ENCODE results near the gene RERG.
"Not testable (repeated sequence)": the region's sequence is repeated elsewhere in the genome, so short reads cannot be mapped to it uniquely, and the experiment has no call there.

RERG gene, protein sequence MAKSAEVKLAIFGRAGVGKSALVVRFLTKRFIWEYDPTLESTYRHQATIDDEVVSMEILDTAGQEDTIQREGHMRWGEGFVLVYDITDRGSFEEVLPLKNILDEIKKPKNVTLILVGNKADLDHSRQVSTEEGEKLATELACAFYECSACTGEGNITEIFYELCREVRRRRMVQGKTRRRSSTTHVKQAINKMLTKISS

GRCh38 chr12:15220915-15221885 is at the start of gene RERG:
RERG (minus strand) TSS chr12:15221417; CDS start chr12:15217489, 3,928 bp downstream.
- DNase-seq: peak; percentile 68

- no peak for DNase-seq
Measured at GRCh38 chr12:15270591-15270990, 49.4 kb upstream of the RERG start.

DNA sequence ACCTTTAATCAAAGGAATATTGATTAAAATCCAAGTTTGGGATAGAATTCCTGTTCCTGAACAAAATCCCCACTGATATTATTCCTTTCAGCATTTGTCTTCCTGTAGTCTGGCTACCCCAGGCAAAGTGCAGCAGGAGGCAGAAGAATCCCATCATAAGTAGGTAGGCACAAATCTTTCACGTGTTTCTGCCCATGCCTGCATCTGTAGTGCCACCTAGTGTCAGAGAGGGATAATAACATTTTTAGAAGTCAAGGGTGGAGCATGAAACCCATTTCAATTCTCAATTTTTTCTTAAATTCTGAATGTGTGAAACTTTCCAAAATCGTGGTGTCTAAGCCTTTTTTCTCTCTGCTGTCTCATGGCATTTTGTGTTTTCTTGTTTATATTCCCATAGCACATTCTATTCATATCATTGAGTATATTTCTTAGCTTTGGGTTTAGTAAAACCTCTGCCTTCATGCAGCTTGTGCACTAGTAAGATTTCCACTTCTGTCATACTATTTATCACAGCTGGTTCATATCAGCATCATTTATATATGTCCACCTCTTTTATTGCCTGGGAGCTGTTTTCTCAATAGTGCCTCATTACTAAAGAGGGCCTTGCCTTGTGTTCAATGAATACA is 47.8 kb upstream of the RERG start:
- DNase-seq: peak; percentile 55

GRCh38 chr12:15268309-15268708 is 47.1 kb upstream of the RERG start:
- no peak for DNase-seq

GRCh38 chr12:15265875-15266274 is 44.7 kb upstream of the RERG start:
- DNase-seq: no peak

GRCh38 chr12:15256761-15257160 is 35.5 kb upstream of the RERG start:
- DNase-seq: no peak

- no peak for DNase-seq
Measured at GRCh38 chr12:15253990-15254389, 32.8 kb upstream of the RERG start.

DNA sequence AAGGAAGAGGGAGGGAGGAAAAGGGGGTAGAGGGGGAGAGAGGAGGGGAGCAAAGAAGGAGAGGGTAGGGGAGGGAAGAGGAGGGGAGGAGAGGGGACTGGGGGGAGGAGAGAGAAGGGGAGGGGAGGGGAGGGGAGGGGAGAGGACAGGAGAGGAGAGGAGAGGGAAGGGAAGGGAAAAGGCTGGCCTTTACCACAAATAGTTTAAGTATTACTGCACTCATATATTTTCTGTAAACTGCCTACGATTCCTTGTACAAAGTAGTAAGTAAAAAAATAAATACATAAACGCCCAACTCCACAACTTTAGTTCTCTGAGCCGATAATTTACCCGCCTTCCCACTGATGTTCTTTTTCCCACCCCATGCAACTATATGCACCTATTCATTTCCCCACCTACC is 23.7 kb upstream of the RERG start:
- no peak for DNase-seq

DNA sequence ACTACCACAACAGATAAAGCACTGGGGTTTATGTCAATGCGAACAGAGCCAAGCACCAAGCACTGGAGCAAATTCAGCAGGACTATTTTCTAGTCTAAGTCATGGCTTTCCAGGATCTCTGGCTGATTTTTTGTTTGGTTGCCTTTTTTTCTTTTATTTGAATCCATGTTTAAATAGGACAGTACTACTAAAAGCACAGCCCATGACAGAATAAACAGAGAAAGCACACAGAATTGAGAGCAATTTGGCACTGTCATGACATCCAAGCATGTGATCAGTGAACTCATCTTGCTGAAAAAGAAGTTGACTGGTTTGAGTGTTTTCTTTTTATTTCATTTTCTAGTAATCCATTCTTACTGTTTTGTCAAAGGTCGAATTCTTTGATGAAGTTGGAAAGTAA is 23.1 kb upstream of the RERG start:
- DNase-seq: no peak

DNA sequence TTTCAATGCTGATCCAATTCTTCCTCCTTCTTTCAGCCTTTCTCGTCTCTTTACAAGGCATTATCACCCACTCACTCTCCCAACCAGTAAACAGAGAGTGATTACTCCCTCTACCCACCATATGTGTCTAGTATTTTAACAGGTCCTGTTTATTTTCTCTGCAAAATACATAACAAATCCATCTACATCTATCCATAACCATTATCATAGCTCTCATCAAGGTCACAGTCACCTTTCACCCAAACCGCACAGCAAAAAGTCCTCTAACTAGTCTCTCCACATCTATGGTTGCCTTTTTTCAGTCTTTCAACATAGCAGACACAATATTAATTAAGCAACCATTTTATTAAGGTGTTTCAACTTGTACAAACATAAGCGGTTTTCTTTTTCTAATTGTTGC is 21.9 kb upstream of the RERG start:
- DNase-seq: no peak

- no peak for DNase-seq
Measured at GRCh38 chr12:15240898-15241297, 19.7 kb upstream of the RERG start.

DNA sequence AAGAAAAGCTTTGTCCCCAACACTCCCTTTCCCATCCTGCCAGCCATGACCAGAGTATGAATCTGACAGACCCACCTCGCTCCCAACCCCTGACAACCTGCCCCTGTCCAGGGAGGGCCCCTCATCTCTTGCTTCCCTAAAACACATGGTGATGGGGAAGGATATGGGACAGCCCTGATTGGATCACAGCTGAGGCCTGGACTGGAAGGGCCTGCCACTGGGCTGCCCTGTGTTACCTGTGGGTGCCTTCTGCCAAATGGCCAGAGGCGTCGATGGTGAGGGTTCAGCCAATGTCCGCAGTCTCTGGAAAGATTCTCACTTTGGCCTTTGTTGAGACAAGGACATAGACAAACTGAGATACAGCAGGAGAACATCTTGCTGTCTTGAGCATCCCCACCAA is 13.3 kb upstream of the RERG start:
- DNase-seq: no peak

- DNase-seq: no peak
Measured at GRCh38 chr12:15234011-15234410, 12.8 kb upstream of the RERG start.

GRCh38 chr12:15232959-15233358 is 11.7 kb upstream of the RERG start:
- no peak for DNase-seq

DNA sequence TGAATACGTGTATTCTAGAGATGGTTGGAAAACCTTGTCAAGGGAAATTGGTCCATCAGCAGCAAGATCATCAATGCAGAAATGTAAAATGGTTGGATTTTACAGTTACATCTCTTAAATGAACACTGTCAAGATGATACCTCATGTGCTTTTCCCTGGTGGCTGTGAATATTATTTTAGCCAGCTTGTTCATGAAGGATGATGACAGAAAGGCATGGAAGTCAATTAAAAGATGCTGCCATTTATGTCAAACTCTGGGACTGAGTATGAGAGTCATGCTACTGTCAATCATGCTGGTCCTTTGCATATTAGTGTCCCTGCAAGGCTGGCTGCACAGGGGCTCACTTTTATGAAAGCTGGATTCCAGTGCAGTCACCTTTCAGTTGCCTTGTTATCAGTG is 10.3 kb upstream of the RERG start:
- DNase-seq: no peak

DNA sequence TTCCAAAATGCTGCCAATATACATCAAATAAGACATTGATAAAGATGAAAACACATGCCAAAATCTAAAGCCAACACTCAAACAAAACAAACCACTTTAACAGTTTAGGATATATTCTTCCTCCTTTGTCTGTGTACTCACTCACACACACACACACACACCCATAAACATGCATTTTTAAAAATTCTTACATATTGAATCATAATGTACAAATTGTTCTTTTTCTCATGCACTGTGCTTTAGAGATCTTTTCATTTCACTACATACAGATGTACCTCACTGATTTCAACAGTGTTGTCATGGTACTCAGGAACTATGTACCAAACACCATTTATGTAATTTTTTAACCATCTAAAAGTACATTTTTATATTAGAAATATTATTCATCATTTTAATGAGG is 9.5 kb upstream of the RERG start:
- no peak for DNase-seq

GRCh38 chr12:15230137-15230536 is 8.9 kb upstream of the RERG start:
- DNase-seq: no peak

- peak; percentile 19 for DNase-seq
Measured at GRCh38 chr12:15227004-15227679, 5.9 kb upstream of the RERG start.

DNA sequence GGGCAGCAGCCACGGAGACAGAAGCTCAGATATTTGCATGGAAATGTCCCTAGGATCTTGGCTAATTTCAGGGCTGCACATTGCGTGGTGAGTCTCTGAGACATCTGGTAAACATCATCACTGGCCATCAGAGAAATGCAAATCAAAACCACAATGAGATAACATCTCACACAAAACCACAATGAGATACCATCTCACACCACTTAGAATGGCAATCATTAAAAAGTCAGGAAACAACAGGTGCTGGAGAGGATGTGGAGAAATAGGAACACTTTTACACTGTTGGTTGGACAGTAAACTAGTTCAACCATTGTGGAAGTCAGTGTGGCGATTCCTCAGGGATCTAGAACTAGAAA is 4.6 kb upstream of the RERG start:
- not testable (repeated sequence) for DNase-seq

DNA sequence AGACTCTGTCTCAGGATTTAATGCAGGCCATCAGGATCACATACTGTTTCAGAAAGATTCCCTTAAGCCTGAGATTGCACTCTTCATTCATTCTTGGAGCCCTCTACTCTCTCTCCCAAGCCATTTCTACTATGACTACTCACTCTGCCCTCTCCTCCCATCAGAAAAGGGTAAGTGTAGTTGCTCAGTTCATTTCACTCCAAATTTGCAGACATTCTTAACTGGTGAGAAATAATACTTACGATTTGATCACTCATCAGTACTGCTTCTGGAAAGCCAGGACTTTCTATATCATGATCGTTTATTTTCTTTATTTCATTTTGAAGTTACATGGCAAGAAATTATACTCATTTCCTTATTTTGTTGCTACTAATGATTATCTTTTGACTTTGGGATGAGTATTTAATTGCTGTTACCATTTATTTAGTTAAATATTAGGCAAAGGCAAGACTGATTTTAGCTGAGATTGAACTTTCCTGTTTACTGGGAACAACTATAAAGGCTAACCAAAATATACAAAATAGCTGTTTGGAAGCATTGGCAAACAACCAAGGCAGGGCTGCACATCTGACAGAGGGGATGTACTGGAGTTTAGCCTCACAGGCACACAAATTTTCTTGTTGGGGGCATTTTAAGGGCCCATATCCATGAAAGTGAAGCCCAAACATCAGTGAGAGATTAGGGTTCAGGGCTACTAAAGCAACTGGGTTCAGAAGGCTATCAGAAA is 4.1 kb upstream of the RERG start:
- DNase-seq: no peak

DNA sequence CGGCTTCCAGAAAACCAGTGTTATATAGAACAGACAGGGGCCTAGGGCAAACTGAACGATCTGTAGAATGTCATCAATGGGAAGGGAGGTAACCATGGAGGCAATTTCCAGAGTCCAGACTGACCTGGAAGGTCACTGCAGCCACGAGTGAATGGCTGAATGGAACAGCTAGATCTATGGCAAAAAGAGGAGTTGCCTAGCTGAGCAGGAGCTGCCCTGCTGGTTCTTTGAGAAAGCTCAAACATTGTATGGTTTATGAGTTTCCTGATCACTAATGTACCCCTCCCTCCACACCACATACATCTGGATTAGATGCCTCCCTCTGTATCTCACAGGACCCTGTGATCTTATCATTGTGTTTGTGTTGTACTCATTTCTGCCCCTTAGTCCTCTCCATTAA is 1.0 kb upstream of the RERG start:
- no peak for DNase-seq

DNA sequence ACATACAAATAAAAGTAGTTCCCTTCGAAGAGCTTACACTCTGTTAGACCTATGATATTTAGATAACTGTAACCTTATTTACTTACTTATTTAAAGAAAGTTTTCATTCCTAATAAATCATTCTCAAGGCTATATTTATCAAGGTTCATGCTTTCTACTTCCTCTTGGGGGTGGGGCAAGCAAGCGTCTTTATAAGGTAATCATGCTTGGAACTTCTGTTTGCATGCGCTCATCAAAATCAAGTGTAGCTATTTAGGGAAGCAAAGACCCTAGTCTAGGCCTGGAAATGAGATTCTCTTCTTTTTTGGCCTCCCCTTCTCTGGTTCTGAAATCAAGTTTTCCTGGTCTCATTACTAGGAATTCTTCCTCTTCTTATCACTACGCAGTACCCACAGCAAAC is 766 bp downstream of the RERG start:
- DNase-seq: no peak

- no peak for DNase-seq
Measured at GRCh38 chr12:15218794-15219193, 2.4 kb downstream of the RERG start.
